Liver (tissue), 9 donors: ENCODE data around the gene PGPEP1. TPM values are rescaled to one million over a fixed set of nuclear protein-coding genes. Genes with fewer than 3 reads are reported as not detected.

Source experiments
- DNase-seq: peaks from one replicate; pipeline ENCODE4 v3.0.0-alpha.2; 2017; ENCODE audit warnings: low spot score
- H3K27ac ChIP-seq, 2 donors: one replicate each; pipeline ENCODE4 v1.7.0; 2013; ENCODE audit warnings: inconsistent platforms in 2 of 2, low read length in 2 of 2, control low read depth in 1 of 2, low read depth in 1 of 2, mild to moderate bottlenecking in 1 of 2
- H3K27me3 ChIP-seq, 4 donors: one replicate each; pipeline versions ENCODE4 v1.6.1 to v1.7.0; 2013; ENCODE audit warnings: low read length in 3 of 4, inconsistent platforms in 1 of 4, mild to moderate bottlenecking in 1 of 4, moderate library complexity in 1 of 4; ENCODE audit not compliant: control insufficient read depth in 4 of 4, insufficient read depth in 4 of 4
- H3K36me3 ChIP-seq, 4 donors: one replicate each; pipeline versions ENCODE4 v1.6.1 to v1.7.0; 2013; ENCODE audit warnings: low read length in 3 of 4, mild to moderate bottlenecking in 3 of 4, low read depth in 1 of 4, moderate library complexity in 1 of 4; ENCODE audit not compliant: control insufficient read depth in 4 of 4, insufficient read depth in 3 of 4
- H3K4me1 ChIP-seq, 4 donors: one replicate each; pipeline versions ENCODE4 v1.6.1 to v1.7.0; 2013; ENCODE audit warnings: low read length in 3 of 4, mild to moderate bottlenecking in 3 of 4, moderate library complexity in 1 of 4; ENCODE audit not compliant: control insufficient read depth in 4 of 4, insufficient read depth in 4 of 4
- H3K4me3 ChIP-seq, 3 donors: one replicate each; pipeline versions ENCODE4 v1.6.1 to v1.7.0; 2013; ENCODE audit warnings: low read length in 3 of 3, control low read depth in 1 of 3, low read depth in 1 of 3, mild to moderate bottlenecking in 1 of 3
- H3K9ac ChIP-seq, 2 donors: one replicate each; pipeline ENCODE4 v1.7.0; 2013; ENCODE audit warnings: low read length in 2 of 2, mild to moderate bottlenecking in 2 of 2, moderate library complexity in 2 of 2, control low read depth in 1 of 2, low read depth in 1 of 2
- H3K9me3 ChIP-seq, 4 donors: one replicate each; pipeline versions ENCODE4 v1.6.1 to v1.7.0; 2013; ENCODE audit warnings: low read length in 3 of 4; ENCODE audit not compliant: control insufficient read depth in 4 of 4
- EGR1 ChIP-seq, 2 donors: IDR thresholded peaks; 2 replicates each; pipeline ENCODE4 v1.6.1; 2016 to 2018; ENCODE audit warnings: antibody characterized with exemption in 2 of 2, low read depth in 2 of 2
- FOXA1 ChIP-seq: IDR thresholded peaks from 2 replicates; pipeline ENCODE4 v1.6.1; 2016; ENCODE audit warnings: antibody characterized with exemption
- FOXA2 ChIP-seq: IDR thresholded peaks from 2 replicates; pipeline ENCODE4 v1.6.1; 2016; ENCODE audit warnings: antibody characterized with exemption
- GABPA ChIP-seq, 2 donors: IDR thresholded peaks in 1 of 2; conservative IDR thresholded peaks in 1 of 2; 2 replicates each; pipeline ENCODE4 v1.6.1; 2016; ENCODE audit warnings: antibody characterized with exemption in 2 of 2, mild to moderate bottlenecking in 1 of 2, moderate library complexity in 1 of 2
- HNF4A ChIP-seq, 2 donors: conservative IDR thresholded peaks; 2 replicates each; pipeline ENCODE4 v1.6.1; 2016; ENCODE audit warnings: antibody characterized with exemption in 2 of 2, mild to moderate bottlenecking in 2 of 2
- HNF4G ChIP-seq: IDR thresholded peaks from 2 replicates; pipeline ENCODE4 v1.6.1; 2016; ENCODE audit warnings: antibody characterized with exemption
- JUND ChIP-seq, 2 donors: IDR thresholded peaks; 2 replicates each; pipeline ENCODE4 v1.6.1; 2016; ENCODE audit warnings: antibody characterized with exemption in 2 of 2
- NR2F2 ChIP-seq: IDR thresholded peaks from 2 replicates; pipeline ENCODE4 v1.6.1; 2016; ENCODE audit warnings: antibody characterized with exemption
- RAD21 ChIP-seq, 2 donors: IDR thresholded peaks; 2 replicates each; pipeline ENCODE4 v1.6.1; 2016; ENCODE audit warnings: antibody characterized with exemption in 2 of 2, mild to moderate bottlenecking in 2 of 2
- RXRA ChIP-seq, 2 donors: IDR thresholded peaks; 2 replicates each; pipeline ENCODE4 v1.6.1; 2017 to 2018; ENCODE audit warnings: antibody characterized with exemption in 2 of 2, mild to moderate bottlenecking in 1 of 2
- SP1 ChIP-seq: IDR thresholded peaks from 2 replicates; pipeline ENCODE4 v1.6.1; 2018; ENCODE audit warnings: antibody characterized with exemption, mild to moderate bottlenecking
- TAF1 ChIP-seq: conservative IDR thresholded peaks from 2 replicates; pipeline ENCODE4 v1.6.1; 2016; ENCODE audit warnings: antibody characterized with exemption, mild to moderate bottlenecking
- YY1 ChIP-seq: IDR thresholded peaks from 2 replicates; pipeline ENCODE4 v1.6.1; 2016; ENCODE audit warnings: antibody characterized with exemption, mild to moderate bottlenecking
- WGBS: extraction: QIAGEN DNeasy Blood & Tissue Kit; methylation state at CpG from one replicate; pipeline ENCODE4 v1.1.7; 2013; 5-methylcytosine and 5-hydroxymethylcytosine counted together
- polyA plus RNA-seq, 2 donors: library from polyadenylated mRNA; stranded (reverse) in 1 of 2; unstranded in 1 of 2; fragments of 200-250 nt in 1 of 2; fragments of >200 nt in 1 of 2; fragmentation: Nextera tagmentation in 1 of 2; extraction: Ambion mirVana in 1 of 2; gene quantifications; one replicate each; pipeline versions ENCODE4 v1.2.1 to v1.2.3, GENCODE V29; 2013 to 2015
- total RNA-seq, 2 donors: library from RNA; depleted of rRNA; stranded (reverse); fragments of >200 nt; gene quantifications; one replicate each; pipeline ENCODE4 v1.2.3, GENCODE V29; 2014
- TF ChIP-seq, protein P1 (sequence below): fragments of 150-350 bp; IDR thresholded peaks from 2 replicates; pipeline ENCODE4 v1.5.1; 2017; ENCODE audit warnings: improper control_type of control experiment, low read depth, low read length; ENCODE audit not compliant: missing input control
- TF ChIP-seq, protein P2 (sequence below): IDR thresholded peaks from 2 replicates; pipeline ENCODE4 v1.6.1; 2016; ENCODE audit warnings: antibody characterized with exemption
- TF ChIP-seq, protein P3 (sequence below): IDR thresholded peaks from 2 replicates; pipeline ENCODE4 v1.6.1; 2016; ENCODE audit warnings: antibody characterized with exemption, mild to moderate bottlenecking
- TF ChIP-seq, protein P4 (sequence below): IDR thresholded peaks from 2 replicates; pipeline ENCODE4 v1.6.1; 2016; ENCODE audit warnings: antibody characterized with exemption
- donor health status: healthy.
- donor health status: healthy.
- donor health status: healthy.
- donor health status: healthy.
- donor health status: healthy.

The PGPEP1 gene
- total and polyA plus RNA-seq, 4 donors, result 15.8 to 48.3 (median 26.2) TPM

DNA sequence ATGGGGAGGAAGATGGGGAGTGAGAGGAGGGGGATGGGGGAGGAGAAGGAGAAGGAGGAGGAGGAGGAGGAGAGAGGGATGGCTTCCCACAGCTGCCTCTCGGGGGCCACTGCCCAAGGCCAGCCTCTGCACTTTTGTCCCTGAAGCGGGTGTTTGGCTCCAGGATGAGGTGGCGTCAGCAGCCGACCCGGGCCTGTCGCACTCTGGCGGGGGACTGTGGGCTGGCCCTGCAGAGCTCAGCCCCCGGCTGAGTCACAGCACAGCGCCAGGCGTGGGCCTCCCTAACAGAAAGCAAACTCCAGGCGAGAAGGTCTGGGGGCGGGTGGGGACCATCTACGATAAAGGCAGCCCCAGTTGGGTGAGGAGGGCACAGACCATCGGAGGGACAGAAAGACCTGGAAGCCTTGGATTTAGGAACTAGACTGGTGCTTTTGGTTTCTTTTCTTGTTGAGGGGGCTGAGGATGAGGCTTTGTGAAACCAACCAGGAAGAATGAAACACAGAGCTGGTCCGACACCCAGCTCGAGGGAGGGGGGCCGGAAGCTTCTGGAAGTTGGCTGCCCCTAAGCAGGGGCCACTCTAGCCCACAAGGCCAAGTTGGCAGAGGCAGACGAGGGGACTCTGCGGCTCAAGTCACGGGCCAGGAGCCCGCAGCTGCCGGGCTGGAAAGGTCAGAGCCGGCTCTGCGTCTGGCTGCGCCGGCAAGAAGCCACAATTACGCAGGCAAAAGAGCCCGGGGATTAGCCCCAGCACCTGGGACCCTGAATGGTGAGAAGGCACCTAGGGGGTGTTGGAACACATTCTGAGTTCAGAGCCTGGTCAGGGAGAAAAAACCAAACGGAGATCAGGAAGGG, 35.7 kb upstream of the PGPEP1 start (continued):
- peak; percentile 58 for TF ChIP-seq TAF1
- no peak for TF ChIP-seq FOXA1
- no peak for TF ChIP-seq RXRA (IDR thresholded peaks at IDR 0.05)

DNA sequence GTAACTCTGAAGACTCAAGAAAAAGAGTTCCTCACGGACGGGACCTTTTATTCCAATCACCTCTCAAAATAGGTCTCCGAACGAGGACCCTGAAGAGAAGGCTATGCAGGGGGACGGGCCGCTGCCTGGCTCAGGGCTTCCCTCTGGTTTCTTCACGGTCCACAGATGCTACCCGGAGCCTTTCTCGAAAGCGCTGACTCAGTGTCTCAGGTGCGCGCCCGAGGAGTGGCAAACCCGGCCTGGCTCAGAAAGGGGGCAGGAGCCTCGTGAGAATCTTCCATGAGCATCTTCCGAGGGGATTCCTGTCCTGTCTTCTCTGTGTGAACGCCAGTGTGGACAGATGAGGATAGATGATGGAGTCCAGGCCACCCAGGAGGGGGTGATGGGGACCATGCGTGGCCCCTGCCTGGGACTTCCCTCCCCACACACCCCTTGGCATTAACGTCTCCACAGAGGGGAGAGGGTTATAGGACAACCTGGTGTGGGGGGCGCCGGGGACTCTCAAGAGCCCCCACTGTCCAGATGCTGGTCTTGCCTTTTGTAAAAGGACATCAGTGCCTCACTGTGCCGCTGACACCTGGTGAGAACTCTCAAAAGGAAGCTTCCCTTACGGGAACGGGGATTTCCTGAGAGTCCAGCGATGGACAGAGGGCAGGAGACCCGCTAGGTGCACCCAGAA, 34.0 kb upstream of the PGPEP1 start:
- no peak overlapping the region for H3K27ac ChIP-seq
- no peaks in the 10 kb centered on the region for H3K9me3 ChIP-seq
- peaks cover 8 to 35% (median 22%) of the 10 kb centered on the region in 4 donors for H3K4me1 ChIP-seq
- no peaks in the 10 kb centered on the region for H3K27me3 ChIP-seq
- no peak for DNase-seq
- TF ChIP-seq HNF4A (conservative IDR thresholded peaks at IDR 0.05), result no peak
- TF ChIP-seq HNF4G, result no peak
- TF ChIP-seq NR2F2, result no peak
- TF ChIP-seq, protein P1, sequence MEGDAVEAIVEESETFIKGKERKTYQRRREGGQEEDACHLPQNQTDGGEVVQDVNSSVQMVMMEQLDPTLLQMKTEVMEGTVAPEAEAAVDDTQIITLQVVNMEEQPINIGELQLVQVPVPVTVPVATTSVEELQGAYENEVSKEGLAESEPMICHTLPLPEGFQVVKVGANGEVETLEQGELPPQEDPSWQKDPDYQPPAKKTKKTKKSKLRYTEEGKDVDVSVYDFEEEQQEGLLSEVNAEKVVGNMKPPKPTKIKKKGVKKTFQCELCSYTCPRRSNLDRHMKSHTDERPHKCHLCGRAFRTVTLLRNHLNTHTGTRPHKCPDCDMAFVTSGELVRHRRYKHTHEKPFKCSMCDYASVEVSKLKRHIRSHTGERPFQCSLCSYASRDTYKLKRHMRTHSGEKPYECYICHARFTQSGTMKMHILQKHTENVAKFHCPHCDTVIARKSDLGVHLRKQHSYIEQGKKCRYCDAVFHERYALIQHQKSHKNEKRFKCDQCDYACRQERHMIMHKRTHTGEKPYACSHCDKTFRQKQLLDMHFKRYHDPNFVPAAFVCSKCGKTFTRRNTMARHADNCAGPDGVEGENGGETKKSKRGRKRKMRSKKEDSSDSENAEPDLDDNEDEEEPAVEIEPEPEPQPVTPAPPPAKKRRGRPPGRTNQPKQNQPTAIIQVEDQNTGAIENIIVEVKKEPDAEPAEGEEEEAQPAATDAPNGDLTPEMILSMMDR, result no peak
- TF ChIP-seq GABPA (IDR thresholded peaks at IDR 0.05 in 1 of 2, conservative IDR thresholded peaks at IDR 0.05 in 1 of 2), result no peak
- TF ChIP-seq, protein P2, sequence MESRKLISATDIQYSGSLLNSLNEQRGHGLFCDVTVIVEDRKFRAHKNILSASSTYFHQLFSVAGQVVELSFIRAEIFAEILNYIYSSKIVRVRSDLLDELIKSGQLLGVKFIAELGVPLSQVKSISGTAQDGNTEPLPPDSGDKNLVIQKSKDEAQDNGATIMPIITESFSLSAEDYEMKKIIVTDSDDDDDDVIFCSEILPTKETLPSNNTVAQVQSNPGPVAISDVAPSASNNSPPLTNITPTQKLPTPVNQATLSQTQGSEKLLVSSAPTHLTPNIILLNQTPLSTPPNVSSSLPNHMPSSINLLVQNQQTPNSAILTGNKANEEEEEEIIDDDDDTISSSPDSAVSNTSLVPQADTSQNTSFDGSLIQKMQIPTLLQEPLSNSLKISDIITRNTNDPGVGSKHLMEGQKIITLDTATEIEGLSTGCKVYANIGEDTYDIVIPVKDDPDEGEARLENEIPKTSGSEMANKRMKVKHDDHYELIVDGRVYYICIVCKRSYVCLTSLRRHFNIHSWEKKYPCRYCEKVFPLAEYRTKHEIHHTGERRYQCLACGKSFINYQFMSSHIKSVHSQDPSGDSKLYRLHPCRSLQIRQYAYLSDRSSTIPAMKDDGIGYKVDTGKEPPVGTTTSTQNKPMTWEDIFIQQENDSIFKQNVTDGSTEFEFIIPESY, result no peak
- TF ChIP-seq, protein P3, sequence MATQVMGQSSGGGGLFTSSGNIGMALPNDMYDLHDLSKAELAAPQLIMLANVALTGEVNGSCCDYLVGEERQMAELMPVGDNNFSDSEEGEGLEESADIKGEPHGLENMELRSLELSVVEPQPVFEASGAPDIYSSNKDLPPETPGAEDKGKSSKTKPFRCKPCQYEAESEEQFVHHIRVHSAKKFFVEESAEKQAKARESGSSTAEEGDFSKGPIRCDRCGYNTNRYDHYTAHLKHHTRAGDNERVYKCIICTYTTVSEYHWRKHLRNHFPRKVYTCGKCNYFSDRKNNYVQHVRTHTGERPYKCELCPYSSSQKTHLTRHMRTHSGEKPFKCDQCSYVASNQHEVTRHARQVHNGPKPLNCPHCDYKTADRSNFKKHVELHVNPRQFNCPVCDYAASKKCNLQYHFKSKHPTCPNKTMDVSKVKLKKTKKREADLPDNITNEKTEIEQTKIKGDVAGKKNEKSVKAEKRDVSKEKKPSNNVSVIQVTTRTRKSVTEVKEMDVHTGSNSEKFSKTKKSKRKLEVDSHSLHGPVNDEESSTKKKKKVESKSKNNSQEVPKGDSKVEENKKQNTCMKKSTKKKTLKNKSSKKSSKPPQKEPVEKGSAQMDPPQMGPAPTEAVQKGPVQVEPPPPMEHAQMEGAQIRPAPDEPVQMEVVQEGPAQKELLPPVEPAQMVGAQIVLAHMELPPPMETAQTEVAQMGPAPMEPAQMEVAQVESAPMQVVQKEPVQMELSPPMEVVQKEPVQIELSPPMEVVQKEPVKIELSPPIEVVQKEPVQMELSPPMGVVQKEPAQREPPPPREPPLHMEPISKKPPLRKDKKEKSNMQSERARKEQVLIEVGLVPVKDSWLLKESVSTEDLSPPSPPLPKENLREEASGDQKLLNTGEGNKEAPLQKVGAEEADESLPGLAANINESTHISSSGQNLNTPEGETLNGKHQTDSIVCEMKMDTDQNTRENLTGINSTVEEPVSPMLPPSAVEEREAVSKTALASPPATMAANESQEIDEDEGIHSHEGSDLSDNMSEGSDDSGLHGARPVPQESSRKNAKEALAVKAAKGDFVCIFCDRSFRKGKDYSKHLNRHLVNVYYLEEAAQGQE, result no peak
- no peak for TF ChIP-seq EGR1 (IDR thresholded peaks at IDR 0.05; ENCODE audit: low read depth in 2 of 2)
- no peak for TF ChIP-seq RXRA (IDR thresholded peaks at IDR 0.05)
- TF ChIP-seq JUND (IDR thresholded peaks at IDR 0.05), result no peak
- no peak for TF ChIP-seq FOXA2
- TF ChIP-seq, protein P4, sequence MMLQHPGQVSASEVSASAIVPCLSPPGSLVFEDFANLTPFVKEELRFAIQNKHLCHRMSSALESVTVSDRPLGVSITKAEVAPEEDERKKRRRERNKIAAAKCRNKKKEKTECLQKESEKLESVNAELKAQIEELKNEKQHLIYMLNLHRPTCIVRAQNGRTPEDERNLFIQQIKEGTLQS, result no peak
- TF ChIP-seq RAD21 (IDR thresholded peaks at IDR 0.05), result no peak
- no peak for TF ChIP-seq YY1
- TF ChIP-seq SP1, result no peak
- TF ChIP-seq TAF1, result no peak
- WGBS, result 92% methylated on average over 26 of the region's 26 CpGs
- no peak overlapping the region for H3K4me3 ChIP-seq
- no peak overlapping the region for H3K9ac ChIP-seq
- H3K36me3 ChIP-seq, result peaks cover 0 to 3% (median under 1%) of the 10 kb centered on the region in 4 donors
